NCI-H1092 (cell line): Measurements from ENCODE around the gene SPINT2.
A peak's percentile ranks its signal among the peaks of the same experiment; 100 is the strongest.

ENCODE experiments used
- DNase-seq: peaks from one replicate; lab custom pipeline; 2025; lab: John Stamatoyannopoulos, UW

SPINT2 gene

GRCh38 chr19:38294090-38294489 lies 29.7 kb downstream of the SPINT2 start:
- DNase-seq = no peak

DNA sequence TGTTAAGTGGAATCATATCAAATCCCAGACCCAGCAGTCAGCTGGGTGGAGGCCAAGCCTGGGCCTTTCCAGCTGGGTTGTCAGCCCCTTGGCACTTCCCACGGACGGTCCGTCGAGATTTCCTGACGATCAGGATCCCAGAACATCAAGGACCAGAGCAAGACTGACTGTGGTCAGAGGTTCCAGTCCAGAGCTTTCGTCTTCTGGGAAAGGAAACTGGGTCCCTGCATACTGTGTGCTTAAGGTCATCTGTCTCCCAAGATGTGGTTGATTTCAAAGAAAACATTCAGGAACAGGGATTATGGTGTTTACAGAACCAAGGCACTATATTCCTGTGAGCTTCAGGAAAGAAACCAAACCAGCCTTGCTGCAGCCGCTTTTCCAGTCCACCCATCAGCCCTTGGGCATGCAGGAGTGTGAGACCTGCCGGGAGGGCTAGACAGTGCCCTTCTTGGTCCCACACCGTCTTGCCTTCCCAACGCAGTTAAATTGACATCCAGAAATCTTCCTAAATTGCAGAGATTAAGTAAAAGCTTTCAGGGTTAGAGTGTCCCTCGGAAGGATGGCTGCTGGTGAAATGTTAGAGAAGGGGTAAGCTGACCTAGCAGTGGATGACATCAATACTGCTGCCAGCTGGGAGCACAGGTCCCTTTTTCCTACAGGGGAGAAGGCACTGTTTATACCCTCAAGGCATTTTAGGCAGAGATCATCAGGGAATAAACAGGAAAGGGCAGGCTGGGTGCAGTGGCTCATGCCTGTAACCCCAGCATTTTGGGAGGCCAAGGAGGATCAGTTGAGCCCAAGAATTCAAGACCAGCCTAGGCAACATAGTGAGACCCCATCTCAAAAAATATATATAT lies 34.7 kb downstream of the SPINT2 start:
- no peak for DNase-seq

- no peak for DNase-seq
Measured at GRCh38 chr19:38303517-38304351, 39.4 kb downstream of the SPINT2 start, which contains the start of gene C19orf33. TSS of gene C19orf33 (plus strand) at chr19:38304251. CDS start at chr19:38304262, 11 bp downstream.

DNA sequence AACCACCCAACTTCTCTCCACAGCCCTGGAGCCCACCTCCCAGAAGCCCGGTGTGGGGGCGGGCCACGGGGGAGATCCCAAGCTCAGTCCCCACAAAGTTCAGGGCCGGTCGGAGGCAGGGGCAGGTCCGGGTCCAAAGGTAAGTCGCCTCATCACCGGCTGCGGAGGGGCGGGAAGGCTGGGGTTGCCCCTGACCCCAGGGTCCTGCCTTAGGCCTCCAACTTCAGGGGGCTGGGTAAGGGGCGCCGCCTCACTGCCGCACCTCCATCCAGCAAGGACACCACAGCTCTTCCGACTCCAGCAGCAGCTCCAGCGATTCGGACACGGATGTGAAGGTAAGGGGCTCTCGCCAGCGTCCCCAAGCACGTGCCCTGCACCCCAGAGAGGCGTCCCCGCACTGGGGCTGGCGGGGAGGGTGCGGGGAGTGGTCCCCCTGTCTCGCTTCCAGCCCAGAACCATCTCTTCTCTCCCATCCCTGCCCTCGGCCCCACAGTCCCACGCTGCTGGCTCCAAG lies 40.0 kb downstream of the SPINT2 start:
- no peak for DNase-seq

DNA sequence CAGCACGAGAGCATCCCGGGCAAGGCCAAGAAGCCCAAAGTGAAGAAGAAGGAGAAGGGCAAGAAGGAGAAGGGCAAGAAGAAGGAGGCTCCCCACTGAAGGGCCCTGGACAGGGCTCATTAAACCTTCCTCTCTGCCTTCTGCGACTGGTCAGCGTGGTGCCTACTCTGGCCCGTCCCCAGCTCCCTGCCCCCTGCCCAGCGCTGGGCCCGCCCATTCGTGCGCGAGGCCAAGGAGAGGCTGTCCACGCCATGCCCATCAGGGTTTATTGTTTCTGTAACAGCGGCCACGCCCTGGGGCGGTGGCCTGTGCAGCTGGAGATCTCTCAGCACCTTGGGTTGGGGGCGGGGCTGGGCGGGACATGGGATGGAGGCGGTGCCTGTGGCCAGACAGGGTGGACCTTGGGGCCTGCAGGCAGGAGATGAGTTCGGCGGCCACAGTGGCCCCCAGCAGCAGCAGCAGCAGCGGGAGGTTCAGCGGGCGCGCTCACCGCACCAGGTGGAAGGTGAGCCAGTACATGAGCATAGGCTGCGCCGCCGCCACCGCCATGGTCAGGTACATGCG lies 40.6 kb downstream of the SPINT2 start:
- no peak for DNase-seq

GRCh38 chr19:38306236-38306635 lies 41.9 kb downstream of the SPINT2 start:
- no peak for DNase-seq

GRCh38 chr19:38307076-38307475 lies 42.7 kb downstream of the SPINT2 start:
- DNase-seq = no peak

DNA sequence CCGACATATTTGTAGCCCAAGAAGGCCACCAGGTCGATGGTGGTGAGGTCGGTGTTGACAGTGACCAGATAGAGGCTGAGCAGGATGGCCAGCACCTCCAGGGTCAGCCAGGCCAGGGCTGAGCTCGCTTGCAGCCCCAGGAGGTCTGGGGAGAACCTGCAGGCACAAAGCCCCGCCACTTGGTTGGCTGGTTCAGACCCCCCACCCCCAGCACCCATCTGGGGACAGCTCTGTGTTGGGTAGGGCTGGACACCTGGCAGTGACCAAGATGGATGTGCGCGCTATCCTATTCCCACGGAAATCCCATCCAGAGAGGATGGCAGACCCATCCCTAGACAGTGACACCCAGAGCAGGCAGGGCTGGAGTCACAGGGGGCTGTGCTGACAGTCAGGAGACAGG lies 43.2 kb downstream of the SPINT2 start:
- no peak for DNase-seq

- DNase-seq = no peak
Measured at GRCh38 chr19:38308006-38308766, 43.8 kb downstream of the SPINT2 start.

GRCh38 chr19:38308926-38309614 lies 44.7 kb downstream of the SPINT2 start:
- no peak for DNase-seq

DNA sequence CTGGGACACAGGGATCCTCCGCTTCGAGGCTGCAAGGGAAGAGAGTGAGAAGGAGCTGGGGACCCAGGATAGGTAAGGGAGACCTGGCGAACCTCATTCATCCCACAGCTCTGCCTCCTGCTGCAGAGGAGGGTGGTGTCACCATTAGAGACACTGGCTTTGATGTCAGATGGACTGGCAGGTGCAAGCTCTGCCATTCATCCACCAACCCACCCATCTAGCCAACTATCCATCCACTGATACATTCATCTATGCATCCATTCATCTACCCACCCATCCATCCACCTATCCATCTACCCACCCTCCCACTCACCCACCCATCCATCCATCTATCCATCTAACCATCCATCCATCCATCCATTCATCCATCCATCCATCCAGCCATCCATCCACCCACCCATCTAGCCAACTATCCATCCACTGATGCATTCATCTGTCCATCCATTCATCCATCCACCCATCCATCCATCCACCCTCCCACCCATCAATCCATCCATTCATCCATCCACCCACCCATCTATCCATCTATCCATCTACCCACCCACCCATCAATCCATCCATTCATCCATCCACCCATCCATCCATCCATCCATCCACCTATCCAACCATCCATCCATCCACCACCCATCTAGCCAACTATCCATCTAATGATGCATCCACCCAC lies 45.4 kb downstream of the SPINT2 start:
- no peak for DNase-seq

DNA sequence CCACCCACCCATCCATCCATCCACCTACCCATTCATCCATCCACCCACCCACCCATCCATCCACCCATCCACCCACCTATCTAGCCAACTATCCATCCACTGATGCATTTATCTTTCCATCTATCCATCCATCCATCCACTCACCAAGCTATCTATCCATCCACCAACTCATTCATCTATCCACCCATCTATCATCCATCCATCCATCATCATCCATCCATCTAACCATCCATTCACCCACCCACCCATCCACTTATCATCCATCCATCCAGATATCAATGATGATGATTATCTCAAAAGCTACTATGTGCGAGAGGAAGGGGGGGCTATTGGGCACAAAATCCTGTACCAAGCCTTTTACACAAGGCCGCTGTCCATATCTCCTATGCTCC lies 45.9 kb downstream of the SPINT2 start:
- DNase-seq = no peak

GRCh38 chr19:38310986-38311385 lies 46.6 kb downstream of the SPINT2 start:
- DNase-seq = no peak

- DNase-seq = peak; percentile 90
Measured at GRCh38 chr19:38315657-38316476, 51.5 kb downstream of the SPINT2 start, which contains the start of gene YIF1B. TSS of gene YIF1B (minus strand) at chr19:38315947. CDS start at chr19:38315917, 30 bp downstream.

DNA sequence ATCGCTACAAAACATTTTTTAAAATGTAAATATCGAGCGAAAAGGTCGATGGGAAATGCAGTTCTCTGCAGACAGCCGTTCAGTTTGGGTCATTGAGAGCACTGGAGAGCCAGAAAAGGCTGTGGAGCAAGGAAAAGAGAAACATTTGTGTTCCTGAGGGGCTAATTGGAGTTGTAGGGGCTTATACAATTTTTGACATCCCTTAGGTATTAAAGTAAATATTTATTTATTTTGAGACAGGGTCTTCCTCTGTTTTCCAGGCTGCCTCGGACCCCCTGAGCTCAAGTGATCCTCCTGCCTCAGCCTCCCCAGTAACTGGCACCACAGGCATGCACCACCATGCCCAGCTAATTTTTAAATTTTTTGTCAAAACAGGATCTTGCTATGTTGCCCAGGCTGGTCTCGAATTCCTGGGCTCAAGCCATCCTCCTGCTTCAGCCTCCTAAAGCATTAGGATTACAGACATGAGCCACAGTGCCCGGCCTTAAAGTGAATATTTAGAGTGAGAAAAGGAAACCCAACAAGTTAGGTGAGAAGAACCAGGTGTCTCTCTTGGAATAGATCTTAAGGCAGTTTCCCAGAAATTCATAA lies 52.2 kb downstream of the SPINT2 start:
- no peak for DNase-seq

GRCh38 chr19:38317104-38317612 lies 52.8 kb downstream of the SPINT2 start:
- DNase-seq = no peak

GRCh38 chr19:38318660-38319059 lies 54.3 kb downstream of the SPINT2 start:
- no peak for DNase-seq

DNA sequence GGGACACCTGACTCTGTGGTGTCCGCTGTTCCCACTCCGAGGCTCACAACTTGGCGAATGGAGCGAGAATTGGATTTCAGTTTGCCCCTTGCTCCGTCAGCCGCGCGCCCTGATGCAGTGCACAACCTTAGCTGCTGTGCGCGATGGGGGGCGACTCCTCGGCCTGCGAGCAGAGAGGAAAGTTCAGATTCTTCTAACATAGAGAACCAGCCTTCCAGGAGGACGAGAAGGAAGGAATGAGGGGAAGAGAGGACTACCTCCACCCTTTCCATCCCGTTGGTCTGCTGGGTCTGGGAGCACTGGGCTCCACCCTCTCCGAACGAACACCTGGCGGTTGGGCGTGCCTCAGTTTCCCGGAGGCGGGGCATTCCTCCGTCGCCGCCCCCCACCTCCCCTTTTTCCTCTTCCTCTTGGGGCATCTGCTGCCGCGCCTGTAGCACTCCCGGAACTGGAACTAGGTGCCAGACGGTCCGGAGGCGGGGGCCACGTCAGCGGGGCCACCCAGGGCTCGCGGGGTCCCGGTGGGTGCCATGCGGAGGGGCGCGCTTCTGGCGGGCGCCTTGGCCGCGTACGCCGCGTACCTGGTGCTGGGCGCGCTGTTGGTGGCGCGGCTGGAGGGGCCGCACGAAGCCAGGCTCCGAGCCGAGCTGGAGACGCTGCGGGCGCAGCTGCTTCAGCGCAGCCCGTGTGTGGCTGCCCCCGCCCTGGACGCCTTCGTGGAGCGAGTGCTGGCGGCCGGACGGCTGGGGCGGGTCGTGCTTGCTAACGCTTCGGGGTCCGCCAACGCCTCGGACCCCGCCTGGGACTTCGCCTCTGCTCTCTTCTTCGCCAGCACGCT lies 55.3 kb downstream of the SPINT2 start, which contains the start of gene KCNK6:
Gene KCNK6 (plus strand): TSS at position 425 of the 838 bp plus-strand sequence. CDS start 106 bp downstream, at position 531.
- DNase-seq = no peak
